HepG2 (cell line): Measurements from ENCODE around the gene KIF2C. TPM values are rescaled to one million over a fixed set of nuclear protein-coding genes. Genes with fewer than 3 reads are reported as not detected.
A peak's percentile ranks its signal among the peaks of the same experiment; 100 is the strongest.

Experiments
- ATF2 ChIP-seq: sonication (generic); formaldehyde crosslinking; IDR thresholded peaks from 2 replicates; pipeline ENCODE4 v1.4.0; 2020; ENCODE audit warnings: missing genetic modification reagents
- CEBPG ChIP-seq: IDR thresholded peaks from 2 replicates; pipeline ENCODE4 v1.6.1; 2016
- CENPBD1 ChIP-seq: sonication (generic); formaldehyde crosslinking; IDR thresholded peaks from 2 replicates; pipeline ENCODE4 v1.8.0; 2022; ENCODE audit warnings: missing genetic modification reagents, low read depth, mild to moderate bottlenecking, borderline replicate concordance
- FOXA3 ChIP-seq: IDR thresholded peaks from 2 replicates; pipeline ENCODE4 v1.6.1; 2016; ENCODE audit warnings: missing genetic modification reagents, missing compliant biosample characterization
- ISL2 ChIP-seq: sonication (generic); formaldehyde crosslinking; IDR thresholded peaks from 2 replicates; pipeline ENCODE4 v1.5.0; 2020; ENCODE audit warnings: missing genetic modification reagents
- KDM6A ChIP-seq: IDR thresholded peaks from 2 replicates; pipeline ENCODE4 v1.6.1; 2016; ENCODE audit warnings: low read depth
- KLF6 ChIP-seq: IDR thresholded peaks from 2 replicates; pipeline ENCODE4 v1.8.0; 2016; ENCODE audit warnings: missing biosample characterization, missing genetic modification reagents
- MTF2 ChIP-seq: sonication (generic); formaldehyde crosslinking; IDR thresholded peaks from 2 replicates; pipeline ENCODE4 v1.5.0; 2020; ENCODE audit warnings: missing genetic modification reagents, borderline replicate concordance
- NCOR1 ChIP-seq: fragments of 200-600 bp; sonication (generic); IDR thresholded peaks from 2 replicates; pipeline ENCODE4 v1.7.0; 2017; ENCODE audit warnings: antibody characterized with exemption, low read length, borderline replicate concordance
- NFKB2 ChIP-seq: sonication (generic); formaldehyde crosslinking; IDR thresholded peaks from 2 replicates; pipeline ENCODE4 v1.4.0; 2020; ENCODE audit warnings: missing genetic modification reagents, borderline replicate concordance
- SMARCC2 ChIP-seq: fragments of 450-650 bp; IDR thresholded peaks from 2 replicates; pipeline ENCODE4 v1.6.1; 2017; ENCODE audit warnings: antibody characterized with exemption, mild to moderate bottlenecking
- SP1 ChIP-seq, 2 experiments: fragments of 450-650 bp in 1 of 2; sonication (generic) in 1 of 2; formaldehyde crosslinking in 1 of 2; IDR thresholded peaks; 2 replicates each; pipeline versions ENCODE4 v1.4.0 to v1.6.1; 2016 to 2020; ENCODE audit warnings: missing genetic modification reagents in 1 of 2
- XRCC5 ChIP-seq: fragments of 200-400 bp; formaldehyde crosslinking; optimal IDR thresholded peaks from 2 replicates; pipeline ENCODE3; 2017; ENCODE audit warnings: mild to moderate bottlenecking, low read length
- ZBTB26 ChIP-seq: IDR thresholded peaks from 2 replicates; pipeline ENCODE4 v1.6.1; 2016; ENCODE audit warnings: missing compliant biosample characterization, missing genetic modification reagents, borderline replicate concordance
- ZFP41 ChIP-seq: sonication (generic); formaldehyde crosslinking; IDR thresholded peaks from 2 replicates; pipeline ENCODE4 v1.4.0; 2020; ENCODE audit warnings: mild to moderate bottlenecking, missing genetic modification reagents, borderline replicate concordance
- ZKSCAN1 ChIP-seq: fragments of 150-350 bp; IDR thresholded peaks from 2 replicates; pipeline ENCODE4 v1.6.1; 2014; ENCODE audit warnings: low read length
- ZNF230 ChIP-seq: sonication (generic); formaldehyde crosslinking; IDR thresholded peaks from 2 replicates; pipeline ENCODE4 v1.4.0; 2020; ENCODE audit warnings: mild to moderate bottlenecking, missing genetic modification reagents
- ZNF30 ChIP-seq: sonication (generic); formaldehyde crosslinking; IDR thresholded peaks from 2 replicates; pipeline ENCODE4 v1.5.0; 2020; ENCODE audit warnings: mild to moderate bottlenecking, missing genetic modification reagents
- ZNF33B ChIP-seq: sonication (generic); formaldehyde crosslinking; IDR thresholded peaks from 2 replicates; pipeline ENCODE4 v1.5.1; 2020; ENCODE audit warnings: mild to moderate bottlenecking, missing genetic modification reagents
- ZNF546 ChIP-seq: sonication (generic); formaldehyde crosslinking; conservative IDR thresholded peaks from 2 replicates; pipeline ENCODE4 v1.8.1; 2023; ENCODE audit warnings: mild to moderate bottlenecking, missing genetic modification reagents
- ZNF678 ChIP-seq: sonication (generic); formaldehyde crosslinking; IDR thresholded peaks from 2 replicates; pipeline ENCODE4 v1.4.0; 2020; ENCODE audit warnings: mild to moderate bottlenecking, missing genetic modification reagents
- ZNF704 ChIP-seq: sonication (generic); formaldehyde crosslinking; IDR thresholded peaks from 2 replicates; pipeline ENCODE4 v1.8.1; 2023; ENCODE audit warnings: mild to moderate bottlenecking, inconsistent platforms, moderate library complexity, missing genetic modification reagents, borderline replicate concordance
- ZSCAN25 ChIP-seq: sonication (generic); formaldehyde crosslinking; IDR thresholded peaks from 2 replicates; pipeline ENCODE4 v1.8.0; 2022; ENCODE audit warnings: mild to moderate bottlenecking, missing genetic modification reagents
- polyA plus RNA-seq, 8 experiments: library from polyadenylated mRNA; depleted of rRNA in 3 of 8; stranded (reverse) in 7 of 8; unstranded in 1 of 8; fragments of >200 nt; fragmentation: Illumina TruSeq in 4 of 8; extraction: Trizol in 4 of 8; gene quantifications; 2 replicates each; pipeline versions ENCODE4 v1.2.1 to v1.2.3, GENCODE V29; 2011 to 2016; ENCODE audit warnings: low read depth in 4 of 8, missing spikeins in 1 of 8, mixed read lengths in 1 of 8; ENCODE audit not compliant: insufficient read depth in 1 of 8
- total RNA-seq, 5 experiments: library from RNA; depleted of rRNA; stranded (reverse); fragments of >200 nt; fragmentation: Illumina TruSeq; extraction: Trizol; gene quantifications; 2 replicates each; pipeline ENCODE4 v1.2.3, GENCODE V29; 2016; ENCODE audit warnings: low read depth in 1 of 5

KIF2C gene
- total and polyA plus RNA-seq, 2 of the 13 experiments (the other 11 are each of a cell fraction or from before 2014, with no cell fraction given) = 29.7 to 53.7 TPM

- TF ChIP-seq KDM6A (CRISPR knock-in tag) (no peak), ZBTB26 (CRISPR knock-in tag) (0 out of 2 replicates have a peak, but pooled peaks have one; percentile 13), CEBPG (CRISPR knock-in tag) (no peak), MTF2 (no peak), ATF2 (CRISPR knock-in tag) (no peak), ZNF30 (CRISPR knock-in tag) (no peak), NFKB2 (no peak; the same call in 1 of the 2 replicates), ZSCAN25 (no peak), ZNF678 (no peak), ZFP41 (CRISPR knock-in tag) (no peak), CENPBD1 (CRISPR knock-in tag) (no peak), SP1 (IDR thresholded peaks at IDR 0.05) (no peak), SP1 (CRISPR knock-in tag; IDR thresholded peaks at IDR 0.05) (no peak), NCOR1 (peak; percentile 55; the same call in 1 of the 2 replicates), KLF6 (CRISPR knock-in tag) (no peak), XRCC5 (peak; percentile 10), FOXA3 (peak; percentile 5; the same call in 1 of the 2 replicates), ZNF33B (CRISPR knock-in tag) (no peak), ZNF546 (CRISPR knock-in tag) (no peak), ZKSCAN1 (no peak), ZNF704 (CRISPR knock-in tag) (no peak), SMARCC2 (no peak), ZNF230 (CRISPR knock-in tag) (0 out of 2 replicates have a peak, but pooled peaks have one; percentile 14), ISL2 (peak; percentile 45; the same call in 1 of the 2 replicates)
Measured at GRCh38 chr1:44808063-44808937, 68.7 kb downstream of the KIF2C start, which contains the start of gene BTBD19 (continued).
